DMS79 treated with DMSO at 0.1 percent for 48 hours (cell line): ENCODE results near the gene NDST4.

Experiments
- DNase-seq: peaks from one replicate; lab custom pipeline; 2025; lab: John Stamatoyannopoulos, UW

NDST4 gene

GRCh38 chr4:115113506-115114106 lies at the start of gene NDST4:
TSS of gene NDST4 (minus strand) at chr4:115113620. CDS start at chr4:115077036, 36,584 bp downstream.
- DNase-seq, result no peak

GRCh38 chr4:115159141-115159540 lies 45.7 kb upstream of the NDST4 start:
- no peak for DNase-seq

- no peak for DNase-seq
Measured at GRCh38 chr4:115158296-115158695, 44.9 kb upstream of the NDST4 start.

GRCh38 chr4:115154826-115155225 lies 41.4 kb upstream of the NDST4 start:
- DNase-seq, result no peak

GRCh38 chr4:115152965-115153364 lies 39.5 kb upstream of the NDST4 start:
- no peak for DNase-seq

DNA sequence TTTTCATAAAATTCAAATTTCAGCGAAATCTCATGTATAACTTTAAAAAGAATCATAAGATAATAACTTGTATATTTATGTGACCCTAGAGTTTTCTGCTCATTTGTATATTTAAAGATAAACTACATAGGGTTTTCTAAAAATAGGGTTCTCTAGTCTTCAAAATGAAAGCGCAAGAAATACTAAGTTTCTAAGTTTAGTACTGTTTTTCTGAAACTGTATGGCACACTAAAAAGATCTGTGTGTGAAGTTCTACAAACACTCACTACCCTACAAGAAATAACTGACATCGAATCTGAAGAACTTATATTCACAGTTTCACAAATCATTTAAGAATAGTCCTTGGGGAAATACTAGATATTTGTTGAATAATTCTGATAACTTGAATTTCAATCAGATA lies 38.7 kb upstream of the NDST4 start:
- DNase-seq, result no peak

GRCh38 chr4:115149106-115149505 lies 35.7 kb upstream of the NDST4 start:
- DNase-seq, result no peak

GRCh38 chr4:115145393-115146160 lies 32.2 kb upstream of the NDST4 start:
- no peak for DNase-seq

DNA sequence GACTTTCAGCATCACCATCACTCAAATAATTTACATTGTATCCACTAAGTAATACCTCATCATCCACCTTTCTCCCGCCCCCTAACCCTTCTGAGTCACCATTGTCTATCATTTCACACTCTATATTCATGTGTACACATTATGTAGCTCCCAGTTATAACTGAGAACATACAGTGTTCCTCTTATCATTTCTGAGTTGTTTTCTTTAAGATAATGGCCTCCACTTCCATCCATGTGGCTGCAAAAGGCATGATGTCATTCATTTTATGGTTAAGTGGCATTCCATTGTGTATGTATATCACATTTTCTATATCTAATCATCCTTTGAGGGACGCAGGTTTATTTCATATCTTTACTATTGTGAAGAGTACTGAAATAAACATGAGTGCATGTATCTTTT lies 14.6 kb upstream of the NDST4 start:
- no peak for DNase-seq

GRCh38 chr4:115126491-115126890 lies 13.1 kb upstream of the NDST4 start:
- DNase-seq, result no peak

- DNase-seq, result no peak
Measured at GRCh38 chr4:115121351-115122043, 8.1 kb upstream of the NDST4 start.

GRCh38 chr4:115119804-115120352 lies 6.5 kb upstream of the NDST4 start:
- no peak for DNase-seq

DNA sequence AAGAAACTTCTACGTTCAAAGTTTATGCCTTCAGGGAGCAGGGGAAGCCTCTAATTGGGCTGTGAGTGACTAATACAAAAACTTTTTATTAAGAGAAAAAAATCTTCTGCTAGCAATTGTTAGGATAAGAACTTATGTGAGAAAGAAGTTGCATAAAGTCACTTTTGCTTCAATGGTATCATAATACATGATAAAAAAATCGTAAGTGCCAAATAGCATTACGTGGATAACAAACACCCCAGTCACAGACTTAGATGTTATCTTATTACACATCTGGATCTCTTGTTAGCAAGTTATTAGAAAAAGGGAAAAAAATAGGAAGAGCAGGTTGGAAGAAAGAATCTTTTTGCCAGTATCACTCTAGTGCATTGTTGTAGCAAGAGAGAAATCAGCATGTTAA lies 4.2 kb upstream of the NDST4 start:
- DNase-seq, result no peak

- no peak for DNase-seq
Measured at GRCh38 chr4:115110191-115111181, 2.9 kb downstream of the NDST4 start.

DNA sequence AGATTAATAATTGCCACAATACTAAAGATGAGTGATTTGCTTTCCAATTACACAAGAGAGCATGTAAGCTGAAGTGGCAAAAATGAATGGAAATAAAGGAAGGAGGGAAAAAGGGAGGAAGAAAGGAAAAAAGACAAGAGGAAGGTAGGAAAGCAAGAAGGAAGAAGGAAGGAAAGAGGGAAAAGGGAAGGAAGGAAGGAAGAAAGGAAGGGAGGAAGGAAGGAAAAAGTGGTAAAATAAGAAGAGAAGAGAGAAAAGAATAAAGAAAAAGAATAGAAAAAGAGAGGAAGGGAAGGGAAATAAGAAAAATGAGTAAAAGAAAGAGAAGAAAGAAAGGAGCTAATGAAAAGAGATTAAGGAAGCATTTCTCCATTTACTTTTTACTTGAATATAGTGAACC lies 4.6 kb downstream of the NDST4 start:
- no peak for DNase-seq

- DNase-seq, result no peak
Measured at GRCh38 chr4:115107411-115107810, 6.0 kb downstream of the NDST4 start.

GRCh38 chr4:115101675-115102074 lies 11.7 kb downstream of the NDST4 start:
- DNase-seq, result no peak

- no peak for DNase-seq
Measured at GRCh38 chr4:115090483-115091075, 22.8 kb downstream of the NDST4 start.

GRCh38 chr4:115082633-115083032 lies 30.8 kb downstream of the NDST4 start:
- no peak for DNase-seq

GRCh38 chr4:115076691-115077090 lies 36.7 kb downstream of the NDST4 start:
- no peak for DNase-seq

- DNase-seq, result no peak
Measured at GRCh38 chr4:115058533-115058932, 54.9 kb downstream of the NDST4 start.
